ENCODE measurements around the gene CACNA1E. TPM values are rescaled to one million over a fixed set of nuclear protein-coding genes. Genes with fewer than 3 reads are reported as not detected.

CACNA1E gene
- total RNA-seq, 1 experiment from 2014 or later, result 0.45 TPM

DNA sequence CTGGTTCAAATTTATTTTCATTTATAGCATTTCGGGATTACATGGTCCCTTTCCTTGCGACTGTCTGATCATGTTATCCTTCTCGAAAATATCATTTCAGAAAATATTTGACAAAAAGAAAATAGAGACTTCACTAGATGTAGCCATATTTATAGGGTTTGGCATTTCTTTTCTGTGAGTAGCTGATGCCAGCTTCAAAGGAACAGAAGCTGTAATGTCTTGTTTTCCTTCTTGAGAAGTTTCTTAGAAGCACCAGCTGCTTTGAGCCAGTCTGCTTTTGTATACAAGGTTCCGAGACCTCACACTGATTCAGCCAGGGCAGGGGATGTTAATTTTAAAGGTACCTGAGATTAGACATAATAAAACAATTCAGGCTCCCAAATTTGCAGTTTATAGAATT, 329.9 kb downstream of the CACNA1E start:
- Mint-ChIP-seq H3K27me3 (ENCODE audit: insufficient read depth, unreplicated experiment) (peaks cover 19% of the 10 kb centered on the region), H3K9me3 (ENCODE audit: unreplicated experiment) (no peaks in the 10 kb centered on the region), H3K4me1 (ENCODE audit: low read depth, unreplicated experiment) (peaks cover 8% of the 10 kb centered on the region), H3K27ac (ENCODE audit: unreplicated experiment) (no peak overlapping the region), H3K36me3 (ENCODE audit: insufficient read depth, unreplicated experiment) (no peaks in the 10 kb centered on the region), H3K4me3 (ENCODE audit: unreplicated experiment) (no peak overlapping the region)
- BruUV-seq (replicated peaks), result no TSS peak
- ChIA-PET POLR2A (no interaction called here), CTCF (no interaction called here)
- Histone ChIP-seq H3K36me3 (ENCODE audit: control insufficient read depth, insufficient read depth, low read length) (no peaks in the 10 kb centered on the region), H3K9me3 (no peaks in the 10 kb centered on the region), H3K27me3 (replicated peaks; ENCODE audit: control insufficient read depth, insufficient read depth, low read length) (no peaks in the 10 kb centered on the region), H3K4me3 (ENCODE audit: low read depth, low read length) (no peak overlapping the region), H3K4me1 (no peaks in the 10 kb centered on the region)
- DNase-seq, result no peak
- intact Hi-C loops (cut with micrococcal nuclease; ENCODE audit: unreplicated experiment), result no loop called here
- TF ChIP-seq, protein P1, sequence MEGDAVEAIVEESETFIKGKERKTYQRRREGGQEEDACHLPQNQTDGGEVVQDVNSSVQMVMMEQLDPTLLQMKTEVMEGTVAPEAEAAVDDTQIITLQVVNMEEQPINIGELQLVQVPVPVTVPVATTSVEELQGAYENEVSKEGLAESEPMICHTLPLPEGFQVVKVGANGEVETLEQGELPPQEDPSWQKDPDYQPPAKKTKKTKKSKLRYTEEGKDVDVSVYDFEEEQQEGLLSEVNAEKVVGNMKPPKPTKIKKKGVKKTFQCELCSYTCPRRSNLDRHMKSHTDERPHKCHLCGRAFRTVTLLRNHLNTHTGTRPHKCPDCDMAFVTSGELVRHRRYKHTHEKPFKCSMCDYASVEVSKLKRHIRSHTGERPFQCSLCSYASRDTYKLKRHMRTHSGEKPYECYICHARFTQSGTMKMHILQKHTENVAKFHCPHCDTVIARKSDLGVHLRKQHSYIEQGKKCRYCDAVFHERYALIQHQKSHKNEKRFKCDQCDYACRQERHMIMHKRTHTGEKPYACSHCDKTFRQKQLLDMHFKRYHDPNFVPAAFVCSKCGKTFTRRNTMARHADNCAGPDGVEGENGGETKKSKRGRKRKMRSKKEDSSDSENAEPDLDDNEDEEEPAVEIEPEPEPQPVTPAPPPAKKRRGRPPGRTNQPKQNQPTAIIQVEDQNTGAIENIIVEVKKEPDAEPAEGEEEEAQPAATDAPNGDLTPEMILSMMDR (IDR thresholded peaks at IDR 0.05; ENCODE audit: insufficient read depth in 1 of 2, low read depth in 1 of 2, low read length in 1 of 2, severe bottlenecking in 1 of 2, unreplicated experiment in 1 of 2), result no peak

DNA sequence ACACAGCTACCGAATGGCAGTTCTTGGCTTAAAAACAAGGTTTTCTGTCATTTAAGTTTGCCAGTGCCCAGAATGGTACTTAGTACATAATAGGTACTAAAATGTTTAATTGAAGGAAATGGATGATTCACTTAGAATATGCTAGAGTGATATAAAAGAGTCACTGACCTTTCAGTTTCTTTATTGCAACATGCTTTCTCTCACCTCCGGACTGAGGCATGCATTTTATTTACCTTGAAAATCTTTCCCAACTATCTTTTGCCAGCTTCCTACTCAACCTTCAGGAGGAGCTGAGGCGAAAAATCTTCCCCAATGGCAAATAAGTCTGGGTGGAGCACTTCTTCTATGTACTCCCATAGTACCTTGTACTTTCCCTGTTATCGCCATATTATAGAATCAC, 333.3 kb downstream of the CACNA1E start:
- BruUV-seq (replicated peaks), result no TSS peak
- no peaks in the 10 kb centered on the region for H3K9me3 Mint-ChIP-seq (ENCODE audit: unreplicated experiment)

DNA sequence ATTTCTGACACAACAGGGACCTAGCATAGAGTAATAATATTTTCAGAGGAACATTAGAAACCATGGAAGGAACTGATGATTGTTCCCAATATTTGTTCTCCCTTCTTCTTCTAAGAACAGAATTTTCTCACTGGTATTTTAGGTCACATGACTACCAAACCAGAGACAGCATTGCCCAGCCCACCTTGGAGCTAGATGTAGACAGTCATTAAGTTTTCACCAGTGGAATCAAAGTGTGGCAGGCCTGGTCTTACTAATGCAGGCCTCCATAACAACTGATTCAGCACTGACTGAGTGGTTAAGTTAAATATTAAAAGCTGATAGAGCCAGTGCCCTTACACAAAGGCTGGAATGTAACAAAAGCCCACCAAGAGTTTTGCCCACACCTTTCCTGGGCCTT, 333.8 kb downstream of the CACNA1E start:
- intact Hi-C loops (cut with micrococcal nuclease; ENCODE audit: unreplicated experiment), result no loop called here
- TF ChIP-seq, protein P1 (IDR thresholded peaks at IDR 0.05; ENCODE audit: insufficient read depth in 1 of 2, low read depth in 1 of 2, low read length in 1 of 2, severe bottlenecking in 1 of 2, unreplicated experiment in 1 of 2), result no peak
- DNase-seq, result no peak
- no peaks in the 10 kb centered on the region for H3K4me1 ChIP-seq
- no TSS peak for BruUV-seq (replicated peaks)
- Mint-ChIP-seq H3K4me3 (ENCODE audit: unreplicated experiment) (no peak overlapping the region), H3K27ac (ENCODE audit: unreplicated experiment) (no peak overlapping the region), H3K36me3 (ENCODE audit: insufficient read depth, unreplicated experiment) (no peaks in the 10 kb centered on the region), H3K4me1 (ENCODE audit: low read depth, unreplicated experiment) (peaks cover 8% of the 10 kb centered on the region), H3K27me3 (ENCODE audit: insufficient read depth, unreplicated experiment) (peaks cover 8% of the 10 kb centered on the region), H3K9me3 (ENCODE audit: unreplicated experiment) (no peaks in the 10 kb centered on the region)
- H3K4me3 ChIP-seq (ENCODE audit: low read depth, low read length), result no peak overlapping the region
- no peaks in the 10 kb centered on the region for H3K36me3 ChIP-seq (ENCODE audit: control insufficient read depth, insufficient read depth, low read length)
- H3K27me3 ChIP-seq (replicated peaks; ENCODE audit: control insufficient read depth, insufficient read depth, low read length), result no peaks in the 10 kb centered on the region
- ChIA-PET CTCF (interaction anchor here (1.3 kb wide), 1 partner anchor 22 kb away, joined by 3 read pairs; no protein-coding TSS in a partner anchor), POLR2A (no interaction called here)
- no peaks in the 10 kb centered on the region for H3K9me3 ChIP-seq

More for the DNA sequence above, 333.3 kb downstream of the CACNA1E start:
- Histone ChIP-seq H3K36me3 (ENCODE audit: control insufficient read depth, insufficient read depth, low read length) (no peaks in the 10 kb centered on the region), H3K9me3 (no peaks in the 10 kb centered on the region), H3K4me1 (no peaks in the 10 kb centered on the region), H3K4me3 (ENCODE audit: low read depth, low read length) (no peak overlapping the region), H3K27me3 (replicated peaks; ENCODE audit: control insufficient read depth, insufficient read depth, low read length) (no peaks in the 10 kb centered on the region)
- Mint-ChIP-seq H3K4me1 (ENCODE audit: low read depth, unreplicated experiment) (peaks cover 8% of the 10 kb centered on the region), H3K4me3 (ENCODE audit: unreplicated experiment) (no peak overlapping the region), H3K27ac (ENCODE audit: unreplicated experiment) (no peak overlapping the region), H3K27me3 (ENCODE audit: insufficient read depth, unreplicated experiment) (peaks cover 10% of the 10 kb centered on the region), H3K36me3 (ENCODE audit: insufficient read depth, unreplicated experiment) (no peaks in the 10 kb centered on the region)
- DNase-seq, result no peak
- TF ChIP-seq, protein P1 (IDR thresholded peaks at IDR 0.05; ENCODE audit: insufficient read depth in 1 of 2, low read depth in 1 of 2, low read length in 1 of 2, severe bottlenecking in 1 of 2, unreplicated experiment in 1 of 2), result no peak
- CTCF ChIA-PET, result interaction anchor here (1.3 kb wide), 1 partner anchor 22 kb away, joined by 3 read pairs; no protein-coding TSS in a partner anchor
- intact Hi-C loops (cut with micrococcal nuclease; ENCODE audit: unreplicated experiment), result no loop called here
- POLR2A ChIA-PET, result no interaction called here
